Endothelial cell of umbilical vein (primary cell): ENCODE data around the gene FSIP1. TPM values are rescaled to one million over a fixed set of nuclear protein-coding genes. Genes with fewer than 3 reads are reported as not detected.

Experiments
- BruUV-seq: library from RNA; stranded (reverse); fragments of 400-500 nt; replicated peaks from 2 replicates; lab custom pipeline; 2021; lab: Mats Ljungman, UMichigan
- CTCF ChIA-PET: fragments of 300-600, 350-600 bp; sonication (Branson Sonifier 250); formaldehyde crosslinking; loops from one replicate; lab custom pipeline; 2021; ENCODE audit warnings: antibody characterized with exemption, inconsistent platforms; lab: Charles Lee
- POLR2A ChIA-PET: fragments of 300-600, 350-600 bp; sonication (Branson Sonifier 250); formaldehyde crosslinking; loops from one replicate; lab custom pipeline; 2021; ENCODE audit warnings: antibody characterized with exemption, inconsistent platforms; lab: Charles Lee
- DNase-seq: peaks from one replicate; pipeline ENCODE4 v3.0.0-alpha.2; 2011; ENCODE audit warnings: low read depth, low spot score
- FAIRE-seq: peaks from 2 replicates; lab custom pipeline; 2011; peaks lifted over from hg19 to GRCh38; lab: Jason Lieb, UNC
- H2AFZ ChIP-seq: 2 replicates; pipeline ENCODE4 v1.6.0; 2012; ENCODE audit warnings: low read depth, low read length, control low read depth, inconsistent platforms
- H3K27ac ChIP-seq: 2 replicates; pipeline ENCODE4 v1.5.1; 2011; ENCODE audit warnings: low read depth, mild to moderate bottlenecking, control low read depth, low read length, moderate library complexity; ENCODE audit not compliant: insufficient read depth
- H3K27me3 ChIP-seq, 2 experiments: 2 replicates each; pipeline versions ENCODE4 v1.6.0 to v1.6.1; 2011; ENCODE audit warnings: low read length in 2 of 2, mixed read lengths in 1 of 2; ENCODE audit not compliant: control insufficient read depth in 2 of 2, insufficient read depth in 2 of 2
- H3K36me3 ChIP-seq, 2 experiments: 2 replicates in 1 of 2; 3 replicates in 1 of 2; pipeline ENCODE4 v1.5.1; 2011; ENCODE audit warnings: low read length in 2 of 2, mild to moderate bottlenecking in 1 of 2, moderate library complexity in 1 of 2; ENCODE audit not compliant: control insufficient read depth in 2 of 2, insufficient read depth in 2 of 2; ENCODE audit errors: extremely low read depth in 1 of 2
- H3K4me1 ChIP-seq: 3 replicates; pipeline ENCODE4 v1.5.1; 2011; ENCODE audit warnings: mild to moderate bottlenecking, low read length; ENCODE audit not compliant: control insufficient read depth, insufficient read depth; ENCODE audit errors: extremely low read depth
- H3K4me2 ChIP-seq: 2 replicates; pipeline ENCODE4 v1.6.1; 2011; ENCODE audit warnings: low read length, control low read depth, mixed read lengths; ENCODE audit not compliant: insufficient read depth
- H3K4me3 ChIP-seq, 3 experiments: fragments of 200-600 bp in 1 of 3; sonication (generic), shearing (Covaris generic) in 1 of 3; replicated peaks in 1 of 3; 2 replicates each; pipeline ENCODE4 v1.5.1; 2011 to 2016; ENCODE audit warnings: control low read depth in 3 of 3, low read length in 3 of 3, mild to moderate bottlenecking in 2 of 3, inconsistent platforms in 1 of 3, low read depth in 1 of 3, moderate library complexity in 1 of 3; ENCODE audit not compliant: insufficient read depth in 1 of 3
- H3K79me2 ChIP-seq: 2 replicates; pipeline ENCODE4 v1.6.0; 2012; ENCODE audit warnings: low read length, inconsistent platforms; ENCODE audit not compliant: control insufficient read depth, insufficient read depth
- H3K9ac ChIP-seq: replicated peaks from 2 replicates; pipeline ENCODE3; 2011; ENCODE audit warnings: low read length, control low read depth; ENCODE audit not compliant: insufficient read depth; ENCODE audit errors: extremely low read depth
- H3K9me1 ChIP-seq: replicated peaks from 3 replicates; pipeline ENCODE4 v1.6.0; 2011; ENCODE audit warnings: mild to moderate bottlenecking, low read length; ENCODE audit not compliant: control insufficient read depth, insufficient read depth; ENCODE audit errors: extremely low read depth
- H3K9me3 ChIP-seq: replicated peaks from 2 replicates; pipeline ENCODE4 v1.5.1; 2012; ENCODE audit warnings: low read length, inconsistent platforms; ENCODE audit not compliant: control insufficient read depth, insufficient read depth
- H4K20me1 ChIP-seq: replicated peaks from 2 replicates; pipeline ENCODE3; 2011; ENCODE audit warnings: mild to moderate bottlenecking, low read length; ENCODE audit not compliant: control insufficient read depth, insufficient read depth; ENCODE audit errors: extremely low read depth
- EZH2 ChIP-seq: IDR thresholded peaks from 2 replicates; pipeline ENCODE4 v1.6.1; 2012; ENCODE audit warnings: borderline replicate concordance, low read depth, mild to moderate bottlenecking, moderate library complexity, low read length, inconsistent platforms; ENCODE audit not compliant: severe bottlenecking
- FOS ChIP-seq: IDR thresholded peaks from 2 replicates; pipeline ENCODE4 v1.6.1; 2011; ENCODE audit warnings: mild to moderate bottlenecking, low read length, moderate library complexity, borderline replicate concordance; ENCODE audit not compliant: insufficient read depth
- GATA2 ChIP-seq: IDR thresholded peaks from 2 replicates; pipeline ENCODE4 v1.7.0; 2011; ENCODE audit warnings: low read depth, mild to moderate bottlenecking, moderate library complexity, mixed read lengths, low read length; ENCODE audit not compliant: insufficient read length, insufficient read depth
- JUN ChIP-seq: IDR thresholded peaks from 2 replicates; pipeline ENCODE4 v1.6.1; 2011; ENCODE audit warnings: borderline replicate concordance, low read depth; ENCODE audit not compliant: insufficient read length, insufficient read depth
- MYC ChIP-seq: IDR thresholded peaks from one replicate; pipeline ENCODE4 v1.6.1; 2011; ENCODE audit warnings: mild to moderate bottlenecking, low read depth, low read length
- POLR2A ChIP-seq: IDR thresholded peaks from 2 replicates; pipeline ENCODE4 v1.6.1; 2012; ENCODE audit warnings: low read depth, mild to moderate bottlenecking, control low read depth, low read length
- POLR2AphosphoS5 ChIP-seq: IDR thresholded peaks from 2 replicates; pipeline ENCODE4 v1.6.1; 2012; ENCODE audit warnings: low read depth, mild to moderate bottlenecking, control low read depth, low read length, moderate library complexity; ENCODE audit not compliant: insufficient read depth
- dilution Hi-C: fragments of 300-500 bp; cut with MboI; formaldehyde crosslinking; loops from one replicate; pipeline ENCODE4 v1.15.0; 2019; ENCODE audit warnings: low sequenced_read_pairs; ENCODE audit not compliant: extremely low pct_ligation_motif_present
- intact Hi-C: fragments of 100-400 bp; cut with micrococcal nuclease; formaldehyde crosslinking; loops from one replicate; pipeline ENCODE4 v1.10.0; 2022
- polyA plus RNA-seq, 4 experiments: library from polyadenylated mRNA; depleted of rRNA in 3 of 4; stranded (reverse) in 3 of 4; unstranded in 1 of 4; fragments of >200 nt; gene quantifications; 2 replicates each; pipeline versions ENCODE4 v1.2.1 to v1.2.3, GENCODE V29; 2011 to 2012; ENCODE audit warnings: missing spikeins in 1 of 4
- total RNA-seq: library from RNA; stranded (reverse); gene quantifications from 2 replicates; pipeline ENCODE4 v1.2.3, GENCODE V29; 2021
- TF ChIP-seq, protein P1 (sequence below): IDR thresholded peaks from 2 replicates; pipeline ENCODE4 v1.6.1; 2011; ENCODE audit not compliant: insufficient read depth, insufficient read length
- TF ChIP-seq, protein P2 (sequence below), 2 donors: IDR thresholded peaks; 1 replicate in 1 of 2; 2 replicates in 1 of 2; pipeline ENCODE4 v1.5.1; 2011; ENCODE audit warnings: low read length in 2 of 2, mild to moderate bottlenecking in 2 of 2, moderate library complexity in 2 of 2, control low read depth in 1 of 2, inconsistent platforms in 1 of 2, low read depth in 1 of 2; ENCODE audit not compliant: insufficient read depth in 1 of 2; ENCODE audit errors: extremely low read depth in 1 of 2

The FSIP1 gene
- total and polyA plus RNA-seq, 2 donors (not counting 3 experiments of a cell fraction or from before 2014, with no cell fraction given), result 0.23 to 1.1 TPM

DNA sequence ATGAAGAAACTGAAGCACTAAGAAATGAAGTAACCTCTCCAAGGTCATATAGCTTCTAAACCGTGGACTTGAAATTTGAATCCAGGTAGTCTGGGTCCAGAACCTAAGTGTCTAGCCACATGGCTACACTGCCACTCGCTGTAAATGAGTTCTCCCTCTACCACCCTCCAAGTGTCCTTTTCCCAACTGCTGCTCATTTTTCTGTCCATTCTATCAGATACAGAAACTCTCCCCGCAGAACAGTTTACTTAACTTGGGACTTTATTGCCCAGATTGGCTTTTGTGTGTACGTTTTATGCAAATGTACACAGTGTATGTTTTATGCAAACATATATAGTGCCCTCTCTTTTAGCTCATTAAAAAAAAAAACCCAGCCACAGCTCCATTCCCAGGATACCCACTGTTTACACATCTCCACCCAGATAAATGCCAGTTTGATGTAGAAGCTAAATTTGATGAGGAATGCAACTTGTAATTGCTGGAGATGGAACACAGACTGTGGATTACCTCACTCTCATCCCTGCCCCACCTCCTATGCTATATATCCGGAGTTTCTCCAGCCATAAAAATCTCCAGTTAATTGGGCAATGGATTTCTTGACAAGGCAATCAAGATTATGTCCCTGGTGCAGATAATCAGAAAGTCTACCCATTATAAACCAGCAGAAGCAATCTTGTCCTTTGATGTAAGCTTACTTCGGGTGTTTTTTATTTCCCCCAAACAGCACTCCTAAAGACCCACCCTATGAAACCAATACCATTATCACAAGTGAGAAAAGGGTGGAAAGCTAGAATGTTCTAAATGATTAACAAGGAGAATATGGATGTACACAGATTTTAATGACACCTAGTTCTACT lies 159.8 kb downstream of the FSIP1 start:
- no peaks in the 10 kb centered on the region for H3K9me3 ChIP-seq
- no peaks in the 10 kb centered on the region for H3K27me3 ChIP-seq
- no peak for DNase-seq
- no peak overlapping the region for H3K27ac ChIP-seq
- no peaks in the 10 kb centered on the region for H3K9me1 ChIP-seq
- no peaks in the 10 kb centered on the region for H3K79me2 ChIP-seq
- H2AFZ ChIP-seq, result no peak overlapping the region
- TF ChIP-seq JUN (no peak), POLR2AphosphoS5 (no peak), MYC (no peak), POLR2A (no peak)
- no peaks in the 10 kb centered on the region for H3K36me3 ChIP-seq
- no peak overlapping the region for H3K9ac ChIP-seq
- H4K20me1 ChIP-seq, result no peaks in the 10 kb centered on the region
- H3K4me2 ChIP-seq, result no peak overlapping the region
- ChIA-PET CTCF (interaction anchor here (0.9 to 6.1 kb wide), 2 partner anchors 9 to 134 kb away, joined by 3 to 49 read pairs; no protein-coding TSS in a partner anchor), POLR2A (no interaction called here)
- peaks cover 32% of the 10 kb centered on the region for H3K4me1 ChIP-seq
- FAIRE-seq, result no peak
- BruUV-seq, result no TSS peak
- dilution Hi-C loops (no loop called here), intact Hi-C loops (loop anchor here (10.0 kb wide), 1 partner anchor 302 kb away; the partner anchor contains the start of gene GPR176)
- no peak overlapping the region for H3K4me3 ChIP-seq

DNA sequence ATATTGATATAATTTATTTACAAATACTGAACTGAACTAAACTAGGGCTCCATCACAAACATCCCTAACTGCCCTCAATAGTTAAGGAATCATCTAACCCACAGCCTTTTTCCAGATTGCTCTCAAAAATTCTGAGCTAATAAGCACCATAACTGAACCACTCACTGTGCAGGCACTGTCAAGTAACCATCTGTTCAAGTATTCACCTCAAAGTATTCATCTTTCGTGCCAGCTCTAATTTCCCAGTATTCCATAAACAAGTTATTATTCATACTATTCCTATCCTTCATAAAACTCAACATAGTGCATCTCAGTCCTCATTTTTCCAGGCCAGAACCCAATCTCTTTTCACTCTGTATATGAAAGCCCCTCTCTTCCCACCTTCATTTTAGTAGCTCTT lies 160.7 kb downstream of the FSIP1 start:
- peaks cover 34% of the 10 kb centered on the region for H3K4me1 ChIP-seq
- H3K36me3 ChIP-seq, result no peaks in the 10 kb centered on the region
- H3K9me3 ChIP-seq, result no peaks in the 10 kb centered on the region
- H3K9ac ChIP-seq, result no peak overlapping the region
- no peak overlapping the region for H3K4me2 ChIP-seq
- no peaks in the 10 kb centered on the region for H4K20me1 ChIP-seq
- dilution Hi-C loops (no loop called here), intact Hi-C loops (loop anchor here (10.0 kb wide), 1 partner anchor 303 kb away; the partner anchor contains the start of gene GPR176)
- H3K27ac ChIP-seq, result no peak overlapping the region
- no peaks in the 10 kb centered on the region for H3K79me2 ChIP-seq
- no peaks in the 10 kb centered on the region for H3K9me1 ChIP-seq
- ChIA-PET POLR2A (no interaction called here), CTCF (interaction anchor here (0.8 to 6.1 kb wide), 7 partner anchors 8 to 135 kb away, joined by 3 to 49 read pairs (median 4); no protein-coding TSS in a partner anchor)
- H2AFZ ChIP-seq, result no peak overlapping the region
- no peaks in the 10 kb centered on the region for H3K27me3 ChIP-seq
- BruUV-seq, result no TSS peak
- DNase-seq, result no peak
- FAIRE-seq, result no peak
- no peak overlapping the region for H3K4me3 ChIP-seq
- TF ChIP-seq EZH2, result no peak
- no peak for TF ChIP-seq FOS
- TF ChIP-seq MYC, result no peak
- no peak for TF ChIP-seq POLR2AphosphoS5
- TF ChIP-seq, protein P1, sequence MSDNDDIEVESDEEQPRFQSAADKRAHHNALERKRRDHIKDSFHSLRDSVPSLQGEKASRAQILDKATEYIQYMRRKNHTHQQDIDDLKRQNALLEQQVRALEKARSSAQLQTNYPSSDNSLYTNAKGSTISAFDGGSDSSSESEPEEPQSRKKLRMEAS, result no peak
- TF ChIP-seq POLR2A, result no peak
- TF ChIP-seq GATA2, result no peak
- no peak for TF ChIP-seq JUN
- TF ChIP-seq, protein P2, sequence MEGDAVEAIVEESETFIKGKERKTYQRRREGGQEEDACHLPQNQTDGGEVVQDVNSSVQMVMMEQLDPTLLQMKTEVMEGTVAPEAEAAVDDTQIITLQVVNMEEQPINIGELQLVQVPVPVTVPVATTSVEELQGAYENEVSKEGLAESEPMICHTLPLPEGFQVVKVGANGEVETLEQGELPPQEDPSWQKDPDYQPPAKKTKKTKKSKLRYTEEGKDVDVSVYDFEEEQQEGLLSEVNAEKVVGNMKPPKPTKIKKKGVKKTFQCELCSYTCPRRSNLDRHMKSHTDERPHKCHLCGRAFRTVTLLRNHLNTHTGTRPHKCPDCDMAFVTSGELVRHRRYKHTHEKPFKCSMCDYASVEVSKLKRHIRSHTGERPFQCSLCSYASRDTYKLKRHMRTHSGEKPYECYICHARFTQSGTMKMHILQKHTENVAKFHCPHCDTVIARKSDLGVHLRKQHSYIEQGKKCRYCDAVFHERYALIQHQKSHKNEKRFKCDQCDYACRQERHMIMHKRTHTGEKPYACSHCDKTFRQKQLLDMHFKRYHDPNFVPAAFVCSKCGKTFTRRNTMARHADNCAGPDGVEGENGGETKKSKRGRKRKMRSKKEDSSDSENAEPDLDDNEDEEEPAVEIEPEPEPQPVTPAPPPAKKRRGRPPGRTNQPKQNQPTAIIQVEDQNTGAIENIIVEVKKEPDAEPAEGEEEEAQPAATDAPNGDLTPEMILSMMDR (IDR thresholded peaks at IDR 0.05; ENCODE audit: extremely low read depth in 1 of 2, insufficient read depth in 1 of 2, low read depth in 1 of 2, low read length in 2 of 2), result no peak
